Fibroblast of villous mesenchyme (primary cell): ENCODE measurements around the gene VANGL2. TPM values are rescaled to one million over a fixed set of nuclear protein-coding genes. Genes with fewer than 3 reads are reported as not detected.

ENCODE experiments used
- DNase-seq: peaks from one replicate; pipeline ENCODE4 v3.0.0-alpha.2; 2010; ENCODE audit warnings: low read depth
- H3K4me3 ChIP-seq: 2 replicates; pipeline ENCODE4 v1.5.1; 2011; ENCODE audit warnings: low read depth, mild to moderate bottlenecking, low read length
- CTCF ChIP-seq: IDR thresholded peaks from 2 replicates; pipeline ENCODE4 v1.5.1; 2012; ENCODE audit warnings: low read depth, mild to moderate bottlenecking, low read length; ENCODE audit not compliant: insufficient read depth
- small RNA-seq: library from RNA; depleted of rRNA; stranded (forward); fragments of <200 nt; gene quantifications from one replicate; pipeline ENCODE3, GENCODE V24; 2012
- total RNA-seq: library from RNA; depleted of rRNA; stranded (reverse); fragments of >200 nt; gene quantifications from 2 replicates; pipeline ENCODE4 v1.2.3, GENCODE V29; 2012

The VANGL2 gene
- total RNA-seq, 1 donor, result not detected

- no peak for TF ChIP-seq CTCF
- no peak overlapping the region for H3K4me3 ChIP-seq
- DNase-seq, result no peak
These were observed 66.6 kb downstream of the VANGL2 start for GRCh38 chr1:160466961-160467360.

- no peak overlapping the region for H3K4me3 ChIP-seq
- TF ChIP-seq CTCF, result no peak
- DNase-seq, result no peak
These were observed 67.2 kb downstream of the VANGL2 start for GRCh38 chr1:160467576-160467975.

GRCh38 chr1:160471253-160471652, 70.9 kb downstream of the VANGL2 start:
- no peak overlapping the region for H3K4me3 ChIP-seq
- no peak for TF ChIP-seq CTCF

GRCh38 chr1:160472112-160472511, 71.7 kb downstream of the VANGL2 start:
- H3K4me3 ChIP-seq, result no peak overlapping the region
- no peak for TF ChIP-seq CTCF
- DNase-seq, result no peak

More at GRCh38 chr1:160471253-160471652, 70.9 kb downstream of the VANGL2 start:
- DNase-seq, result no peak

GRCh38 chr1:160474392-160475242, 74.3 kb downstream of the VANGL2 start:
- H3K4me3 ChIP-seq, result no peak overlapping the region
- DNase-seq, result no peak
- no peak for TF ChIP-seq CTCF

Small RNA genes lying within 50 kb of the gene (small RNA-seq; reads per million reads assigned to genes)
- gene RNU4-42P, result not detected

Other genes starting within 250 kb of the VANGL2 start
- not detected in 2 replicates for gene ATP1A4, start 249.0 kb upstream of the VANGL2 start, total RNA-seq
- gene CASQ1, start 210.0 kb upstream of the VANGL2 start, total RNA-seq, result not detected in 2 replicates
- gene PEA15, start 195.2 kb upstream of the VANGL2 start, total RNA-seq, result 118 and 138 TPM in 2 replicates
- 68.6 and 75.1 TPM in 2 replicates for gene DCAF8, start 138.0 kb upstream of the VANGL2 start, total RNA-seq
- gene PEX19, start 115.4 kb upstream of the VANGL2 start, total RNA-seq, result 39.6 and 51.0 TPM in 2 replicates
- gene COPA, start 57.3 kb upstream of the VANGL2 start, total RNA-seq, result 295 and 322 TPM in 2 replicates
- 109 and 165 TPM in 2 replicates for gene NCSTN, start 57.2 kb upstream of the VANGL2 start, total RNA-seq
- gene NHLH1, start 33.5 kb upstream of the VANGL2 start, total RNA-seq, result under 0.01 TPM in 1 of 2 replicates, not detected in the other
- gene SLAMF6, start 122.7 kb downstream of the VANGL2 start, total RNA-seq, result not detected in 2 replicates
- gene CD84, start 178.9 kb downstream of the VANGL2 start, total RNA-seq, result not detected in 2 replicates
- not detected in 2 replicates for gene SLAMF1, start 246.5 kb downstream of the VANGL2 start, total RNA-seq